GM19397 (cell line): Measurements from ENCODE around the gene ATP9A.
"Not testable (repeated sequence)": the region's sequence is repeated elsewhere in the genome, so short reads cannot be mapped to it uniquely, and the experiment has no call there.

Experiments used
- ATAC-seq: cut with Tn5 transposase; IDR thresholded peaks from one replicate; pipeline ENCODE4 v1.9.1; 2021; ENCODE audit warnings: mild to moderate bottlenecking, moderate library complexity; ENCODE audit not compliant: unreplicated experiment

Gene ATP9A

DNA sequence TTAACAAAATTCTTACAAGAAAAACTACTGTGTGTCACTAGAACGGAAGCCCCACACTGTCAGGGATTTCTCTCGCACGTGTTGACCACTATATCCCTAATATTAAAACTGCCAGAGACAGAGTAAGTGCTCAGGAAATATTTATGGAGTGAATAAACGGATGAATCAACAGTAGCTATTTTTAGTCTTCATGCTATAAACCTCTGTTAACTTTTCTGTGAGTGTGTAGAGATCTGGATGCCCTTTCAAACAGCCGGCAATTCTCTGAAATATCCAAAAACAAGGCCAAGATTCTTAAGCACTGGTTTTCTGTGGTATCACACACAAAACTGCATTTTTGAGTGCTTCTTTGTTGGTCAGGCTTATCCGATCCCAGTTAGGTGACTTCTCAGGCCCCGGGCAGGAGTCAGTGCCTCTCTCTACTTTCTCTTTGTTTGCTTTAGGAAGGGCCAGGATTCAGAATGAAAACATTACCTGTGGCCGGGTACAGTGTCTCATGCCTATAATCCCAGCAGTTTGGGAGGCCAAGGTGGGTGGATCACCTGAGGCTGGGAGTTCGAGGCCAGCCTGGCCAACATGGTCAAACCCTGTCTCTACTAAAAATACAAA is 15.7 kb downstream of the ATP9A start:
- no peak for ATAC-seq

- no peak for ATAC-seq
Observed at GRCh38 chr20:51750770-51751388, 17.3 kb downstream of the ATP9A start.

- ATAC-seq: no peak
Observed at GRCh38 chr20:51750037-51750769, 18.0 kb downstream of the ATP9A start.

- ATAC-seq: no peak
Observed at GRCh38 chr20:51749674-51750036, 18.5 kb downstream of the ATP9A start.

DNA sequence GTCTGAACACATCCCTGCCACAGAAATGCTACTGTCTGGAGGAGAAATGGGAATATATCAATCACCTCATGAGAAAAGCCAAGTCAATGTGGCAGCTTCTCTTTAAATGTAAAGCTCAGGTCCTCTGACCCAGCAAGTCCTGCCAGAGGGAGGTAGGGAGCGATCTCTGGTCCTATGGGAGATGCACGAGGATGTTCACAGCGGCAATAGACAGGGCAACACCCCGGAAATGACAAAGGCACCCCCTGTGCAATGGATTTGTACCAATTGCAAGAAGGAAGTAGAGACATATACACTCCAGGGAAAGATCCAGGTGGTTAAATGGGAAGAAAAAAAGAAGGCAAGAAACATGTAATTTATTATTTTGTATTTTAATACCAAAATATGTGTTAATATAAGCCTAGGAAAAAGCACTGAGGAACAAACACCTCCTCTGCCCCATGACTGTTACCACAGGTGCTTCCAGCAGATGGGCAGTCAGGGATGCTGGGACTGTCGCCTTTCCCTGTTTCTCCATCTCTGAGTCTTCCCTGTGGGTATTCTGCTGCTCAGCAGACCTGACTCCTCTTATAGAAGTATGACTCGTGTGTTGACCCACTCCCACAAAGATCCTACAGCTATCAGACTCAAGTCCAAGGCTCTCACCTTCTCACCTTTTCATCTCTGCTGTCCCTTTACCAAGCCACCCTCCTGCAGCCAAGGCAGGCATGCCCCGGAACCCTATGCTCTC is 20.8 kb downstream of the ATP9A start:
- ATAC-seq: no peak

- ATAC-seq: no peak
Observed at GRCh38 chr20:51745804-51746203, 22.4 kb downstream of the ATP9A start.

DNA sequence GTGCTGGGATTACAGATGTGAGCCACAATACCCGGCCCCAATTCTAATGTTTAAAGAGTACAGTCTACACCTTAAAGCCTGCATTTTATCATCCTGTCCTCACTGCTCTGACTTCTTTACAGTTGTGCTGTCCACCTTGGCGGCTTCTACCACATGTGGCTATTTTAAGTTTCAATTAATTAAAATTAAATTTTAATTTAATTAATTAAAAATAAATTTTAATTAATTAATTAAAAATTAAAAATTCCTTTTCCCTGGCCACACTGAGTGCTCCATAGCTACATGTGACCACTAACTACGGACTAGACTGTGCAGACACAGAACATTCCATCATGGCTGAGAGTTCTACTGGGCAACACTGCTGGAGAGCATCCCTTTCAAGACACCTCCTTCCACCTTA is 27.4 kb downstream of the ATP9A start:
- ATAC-seq: no peak

DNA sequence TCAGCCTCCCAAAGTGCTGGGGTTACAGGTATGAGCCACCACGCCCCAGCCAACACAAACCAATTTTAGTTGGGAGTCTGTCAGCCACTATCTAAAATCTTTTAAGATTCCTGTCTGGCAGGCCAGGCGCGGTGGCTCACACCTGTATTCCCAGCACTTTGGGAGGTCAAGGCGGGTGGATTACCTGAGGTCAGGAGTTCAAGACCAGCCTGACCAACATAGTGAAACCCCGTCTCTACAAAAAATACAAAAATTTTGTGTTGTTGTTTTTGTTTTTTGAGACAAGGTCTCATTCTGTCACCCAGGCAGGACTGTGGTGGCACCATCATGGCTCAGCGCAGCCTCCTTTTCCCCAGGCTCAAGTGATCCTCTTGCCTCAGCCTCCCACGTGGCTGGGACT is 27.9 kb downstream of the ATP9A start:
- ATAC-seq: not testable (repeated sequence)

DNA sequence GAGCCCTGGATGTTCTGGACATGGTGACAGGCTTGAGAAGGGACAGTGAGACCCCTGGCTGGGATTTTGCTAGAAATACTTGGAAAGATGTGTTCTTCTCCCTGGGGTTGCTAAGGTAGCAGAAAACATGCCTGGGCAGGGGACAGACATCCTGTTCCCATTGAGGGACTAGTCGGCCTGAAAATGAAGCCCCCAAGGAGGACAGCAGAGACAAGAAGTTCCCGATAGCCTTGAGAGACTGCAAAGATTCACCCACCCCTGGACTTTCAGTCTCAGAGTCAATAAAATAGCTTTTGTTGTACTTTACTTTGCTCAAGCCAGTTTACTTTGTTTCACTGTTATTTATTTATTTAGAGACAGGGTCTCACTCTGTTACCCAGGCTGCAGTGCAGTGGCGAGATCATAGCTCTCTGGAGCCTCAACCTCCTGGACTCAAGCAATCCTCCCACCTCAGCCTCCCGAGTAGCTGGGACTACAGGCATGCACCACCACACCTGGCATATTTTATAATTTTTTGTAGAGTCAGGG is 28.4 kb downstream of the ATP9A start:
- no peak for ATAC-seq

- no peak for ATAC-seq
Observed at GRCh38 chr20:51738877-51739447, 29.2 kb downstream of the ATP9A start.

- ATAC-seq: not testable (repeated sequence)
Observed at GRCh38 chr20:51738261-51738660, 29.9 kb downstream of the ATP9A start.

GRCh38 chr20:51736947-51737346 is 31.2 kb downstream of the ATP9A start:
- ATAC-seq: no peak

- ATAC-seq: no peak
Observed at GRCh38 chr20:51735728-51736600, 32.2 kb downstream of the ATP9A start.

DNA sequence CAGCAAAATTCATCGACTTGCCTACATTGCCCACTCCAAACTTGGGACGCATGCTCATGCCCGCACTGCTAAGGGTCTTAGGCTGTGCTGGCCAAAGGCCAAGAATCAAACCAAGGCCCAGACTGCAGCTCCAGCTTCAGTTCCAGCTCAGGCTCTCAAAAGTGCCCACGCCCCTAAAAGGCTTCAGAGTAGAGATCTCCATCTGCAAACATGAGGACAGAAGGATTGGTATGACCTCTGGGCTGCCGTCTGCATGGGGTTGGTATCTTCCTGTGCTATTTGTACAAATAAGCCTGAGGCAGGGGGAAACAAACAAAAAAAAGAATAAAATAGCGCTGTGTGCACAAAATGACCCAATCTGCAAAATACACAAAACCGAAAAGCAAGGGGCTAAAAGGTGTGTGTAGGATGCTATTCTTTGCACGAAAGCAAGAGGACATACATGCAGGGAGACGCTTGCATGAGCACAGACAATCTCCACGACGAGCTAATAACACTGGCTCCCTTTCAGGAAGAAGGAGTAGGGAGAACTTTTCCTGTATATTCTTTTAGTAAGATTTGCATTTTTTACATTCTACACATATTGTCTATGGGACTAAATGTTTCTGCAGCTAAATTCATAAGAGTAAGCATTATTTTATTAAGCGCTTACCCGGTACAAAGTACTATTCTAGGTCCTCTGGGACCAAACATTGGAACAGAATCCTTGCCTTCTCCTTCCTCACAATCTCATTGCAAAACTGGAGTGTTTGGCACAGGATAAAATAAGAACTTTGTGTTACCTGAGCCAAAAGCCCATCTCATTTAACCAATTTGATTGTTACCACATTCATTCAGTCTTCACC is 33.1 kb downstream of the ATP9A start:
- ATAC-seq: no peak

DNA sequence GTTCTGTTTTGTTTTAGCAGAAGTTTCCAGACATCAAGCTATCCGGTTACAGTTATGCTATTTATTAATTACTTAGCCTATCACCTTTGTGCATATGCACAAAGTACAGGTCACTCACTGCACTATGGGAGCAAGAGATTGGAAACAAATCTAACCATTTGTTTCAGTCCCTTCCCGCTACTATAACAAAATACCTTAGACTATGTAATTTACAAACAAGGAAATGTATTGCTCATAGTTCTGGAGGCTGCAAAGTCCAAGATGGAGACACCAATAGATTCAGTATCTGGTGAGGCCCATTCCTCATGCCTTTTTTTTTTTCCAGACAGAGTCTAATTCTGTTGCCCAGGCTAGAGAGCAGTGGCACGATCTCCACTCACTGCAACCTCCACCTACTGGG is 35.1 kb downstream of the ATP9A start:
- ATAC-seq: no peak

DNA sequence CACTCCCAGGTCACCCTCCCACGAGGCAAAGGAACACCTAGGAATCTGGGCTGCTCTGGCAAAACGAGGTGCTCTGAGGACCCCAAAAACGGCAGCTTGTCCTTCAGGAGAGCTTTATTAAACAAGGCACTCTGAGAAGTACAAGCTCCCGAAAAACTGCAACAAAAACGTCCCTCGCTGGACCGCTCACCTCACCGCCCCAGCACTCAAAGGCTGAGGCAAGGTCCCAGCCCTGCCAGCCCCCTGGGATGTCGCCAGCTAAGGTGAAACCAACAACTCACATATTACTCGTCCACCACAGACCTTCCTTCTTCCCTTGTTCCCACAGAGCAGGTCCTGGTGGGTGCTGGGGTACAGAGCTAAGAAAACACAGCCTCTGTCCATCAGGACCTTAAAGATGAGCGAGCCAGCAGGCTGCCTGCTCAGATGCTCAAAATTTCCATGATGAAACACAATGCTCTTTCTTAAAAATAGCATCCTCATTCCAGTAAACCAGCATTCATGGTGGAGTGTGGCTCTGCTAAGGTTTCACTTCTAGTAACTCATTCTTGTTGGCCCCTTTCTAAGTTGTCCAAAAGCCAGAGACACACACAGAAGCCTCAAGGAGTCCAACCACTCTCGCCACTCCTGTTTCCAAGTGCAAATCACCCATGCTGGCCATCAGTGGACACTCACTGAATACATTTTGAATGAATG is 35.9 kb downstream of the ATP9A start:
- ATAC-seq: no peak

GRCh38 chr20:51731731-51732095 is 36.5 kb downstream of the ATP9A start:
- ATAC-seq: no peak

- ATAC-seq: no peak
Observed at GRCh38 chr20:51729771-51730170, 38.4 kb downstream of the ATP9A start.

- no peak for ATAC-seq
Observed at GRCh38 chr20:51728737-51729136, 39.5 kb downstream of the ATP9A start.
